Measurements from ENCODE around the gene AMMECR1L.

DNA sequence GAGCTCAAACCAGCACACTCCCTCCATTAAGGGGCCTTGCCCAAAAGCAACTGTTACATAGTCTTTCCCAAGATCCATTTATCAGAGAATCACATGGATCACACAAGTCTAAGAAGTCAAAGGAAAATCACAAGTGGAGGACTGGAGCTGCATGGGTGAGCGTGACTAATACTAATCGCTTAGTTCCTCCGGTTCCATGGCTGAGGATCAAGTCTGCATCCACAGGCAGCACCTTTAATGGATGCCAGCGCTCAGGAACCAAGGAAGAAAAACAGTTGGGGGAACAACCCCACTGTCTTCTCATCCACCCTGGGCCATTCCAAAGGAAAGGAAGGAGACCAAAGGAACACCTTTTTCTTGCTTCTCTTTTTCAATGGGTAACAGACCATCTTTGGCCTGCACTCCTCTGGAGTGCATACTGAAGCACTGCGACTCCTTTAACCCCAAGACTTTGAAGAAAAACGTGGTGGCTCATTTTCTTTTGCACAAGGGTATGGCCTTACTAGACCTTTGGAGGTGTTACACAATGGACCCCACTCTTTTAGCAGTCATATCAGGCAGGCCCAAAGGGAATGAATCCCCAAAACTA, 65.6 kb downstream of the AMMECR1L start:
- TF ChIP-seq POLR2A (IDR thresholded peaks at IDR 0.05; ENCODE audit: low read depth, low read length) (no peak), TAF1 (IDR thresholded peaks at IDR 0.05; ENCODE audit: borderline replicate concordance, low read depth, low read length) (no peak)
